Right atrium auricular region (tissue), 2 donors: ENCODE results near the gene CDH3. TPM values are rescaled to one million over a fixed set of nuclear protein-coding genes. Genes with fewer than 3 reads are reported as not detected.

Experiments used
- DNase-seq: peaks from one replicate; pipeline ENCODE4 v3.0.0-alpha.2; 2019; ENCODE audit warnings: low spot score
- H3K27ac ChIP-seq, 2 donors: fragments of 200-600 bp; sonication (generic); 1 replicate in 1 of 2; 2 replicates in 1 of 2; pipeline ENCODE4 v1.5.1; 2016 to 2019
- H3K27me3 ChIP-seq, 2 donors: fragments of 200-600 bp; sonication (generic); one replicate each; pipeline versions ENCODE4 v1.5.1 to v1.6.0; 2017 to 2019
- H3K36me3 ChIP-seq: fragments of 200-600 bp; sonication (generic); one replicate; pipeline ENCODE4 v1.5.1; 2016
- H3K4me1 ChIP-seq, 2 donors: fragments of 200-600 bp; sonication (generic); one replicate each; pipeline versions ENCODE4 v1.5.1 to v1.6.0; 2017 to 2019
- H3K4me3 ChIP-seq, 2 donors: fragments of 200-600 bp; sonication (generic); 1 replicate in 1 of 2; 2 replicates in 1 of 2; pipeline ENCODE4 v1.5.1; 2017 to 2019; ENCODE audit warnings: mild to moderate bottlenecking in 1 of 2, moderate library complexity in 1 of 2
- H3K9me3 ChIP-seq, 2 donors: fragments of 200-600 bp; sonication (generic); one replicate each; pipeline ENCODE4 v1.5.1; 2019
- total RNA-seq, 2 donors: library from RNA; depleted of rRNA; stranded (reverse); fragments of >200 nt; gene quantifications; one replicate each; pipeline ENCODE4 v1.1.0, GENCODE V29; 2016
- TF ChIP-seq, protein P1 (sequence below), 2 donors: fragments of 200-600 bp; sonication (generic); IDR thresholded peaks; one replicate each; pipeline ENCODE4 v1.5.1; 2019; ENCODE audit warnings: antibody characterized with exemption in 2 of 2

CDH3 gene
- total RNA-seq: 1 to 10 TPM; 1.7 to 3.5 TPM

GRCh38 chr16:68644715-68645493, at the start of gene CDH3:
TSS of gene CDH3 (plus strand) at chr16:68645310. CDS start at chr16:68645380, 70 bp downstream.
- TF ChIP-seq, protein P1, sequence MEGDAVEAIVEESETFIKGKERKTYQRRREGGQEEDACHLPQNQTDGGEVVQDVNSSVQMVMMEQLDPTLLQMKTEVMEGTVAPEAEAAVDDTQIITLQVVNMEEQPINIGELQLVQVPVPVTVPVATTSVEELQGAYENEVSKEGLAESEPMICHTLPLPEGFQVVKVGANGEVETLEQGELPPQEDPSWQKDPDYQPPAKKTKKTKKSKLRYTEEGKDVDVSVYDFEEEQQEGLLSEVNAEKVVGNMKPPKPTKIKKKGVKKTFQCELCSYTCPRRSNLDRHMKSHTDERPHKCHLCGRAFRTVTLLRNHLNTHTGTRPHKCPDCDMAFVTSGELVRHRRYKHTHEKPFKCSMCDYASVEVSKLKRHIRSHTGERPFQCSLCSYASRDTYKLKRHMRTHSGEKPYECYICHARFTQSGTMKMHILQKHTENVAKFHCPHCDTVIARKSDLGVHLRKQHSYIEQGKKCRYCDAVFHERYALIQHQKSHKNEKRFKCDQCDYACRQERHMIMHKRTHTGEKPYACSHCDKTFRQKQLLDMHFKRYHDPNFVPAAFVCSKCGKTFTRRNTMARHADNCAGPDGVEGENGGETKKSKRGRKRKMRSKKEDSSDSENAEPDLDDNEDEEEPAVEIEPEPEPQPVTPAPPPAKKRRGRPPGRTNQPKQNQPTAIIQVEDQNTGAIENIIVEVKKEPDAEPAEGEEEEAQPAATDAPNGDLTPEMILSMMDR (IDR thresholded peaks at IDR 0.05): no peak
- Histone ChIP-seq H3K36me3 (no peaks in the 10 kb centered on the region), H3K4me3 (peak within 1 kb of the TSS in 1 of 2 donors; percentile 27), H3K9me3 (no peaks in the 10 kb centered on the region), H3K4me1 (peaks cover 0 to 26% of the 10 kb centered on the region in 2 donors), H3K27me3 (peaks cover 17 to 24% of the 10 kb centered on the region in 2 donors), H3K27ac (no peak within 1 kb of the TSS)
- DNase-seq: no peak

- TF ChIP-seq, protein P1 (IDR thresholded peaks at IDR 0.05): no peak
- H3K27me3 ChIP-seq: no peaks in the 10 kb centered on the region
- no peaks in the 10 kb centered on the region for H3K9me3 ChIP-seq
- no peak for DNase-seq
- H3K36me3 ChIP-seq: no peaks in the 10 kb centered on the region
- no peaks in the 10 kb centered on the region for H3K4me1 ChIP-seq
- H3K27ac ChIP-seq: no peak overlapping the region
- H3K4me3 ChIP-seq: no peak overlapping the region
These were observed 48.8 kb upstream of the CDH3 start for GRCh38 chr16:68596266-68596665.

DNA sequence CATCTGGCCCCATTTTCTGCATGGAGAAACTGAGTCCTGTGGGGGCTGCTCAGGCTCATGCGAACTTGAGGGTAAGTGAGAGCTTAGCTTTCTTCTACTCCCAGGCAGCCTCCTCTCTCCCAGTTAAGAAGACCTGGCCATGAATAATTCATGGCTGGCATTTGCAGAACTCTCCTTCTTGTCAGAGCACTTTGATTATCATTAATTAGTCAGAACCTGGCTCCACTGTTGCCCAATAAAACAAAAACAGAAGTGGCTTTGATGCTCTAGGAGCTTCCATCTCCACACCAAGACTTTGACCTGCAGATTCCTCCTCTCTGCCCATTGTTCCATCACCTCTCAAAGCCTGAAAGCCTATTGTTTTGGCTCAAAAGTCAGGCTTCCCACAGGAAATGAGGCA, 45.5 kb upstream of the CDH3 start:
- Histone ChIP-seq H3K4me1 (no peaks in the 10 kb centered on the region), H3K27me3 (no peaks in the 10 kb centered on the region), H3K4me3 (no peak overlapping the region), H3K9me3 (no peaks in the 10 kb centered on the region), H3K36me3 (no peaks in the 10 kb centered on the region), H3K27ac (no peak overlapping the region)
- no peak for DNase-seq
- TF ChIP-seq, protein P1 (IDR thresholded peaks at IDR 0.05): no peak

- Histone ChIP-seq H3K27ac (no peak overlapping the region), H3K4me3 (no peak overlapping the region), H3K36me3 (no peaks in the 10 kb centered on the region), H3K9me3 (no peaks in the 10 kb centered on the region), H3K4me1 (no peaks in the 10 kb centered on the region), H3K27me3 (no peaks in the 10 kb centered on the region)
- TF ChIP-seq, protein P1 (IDR thresholded peaks at IDR 0.05): no peak
- no peak for DNase-seq
These were observed 39.4 kb upstream of the CDH3 start for GRCh38 chr16:68605746-68606145.

DNA sequence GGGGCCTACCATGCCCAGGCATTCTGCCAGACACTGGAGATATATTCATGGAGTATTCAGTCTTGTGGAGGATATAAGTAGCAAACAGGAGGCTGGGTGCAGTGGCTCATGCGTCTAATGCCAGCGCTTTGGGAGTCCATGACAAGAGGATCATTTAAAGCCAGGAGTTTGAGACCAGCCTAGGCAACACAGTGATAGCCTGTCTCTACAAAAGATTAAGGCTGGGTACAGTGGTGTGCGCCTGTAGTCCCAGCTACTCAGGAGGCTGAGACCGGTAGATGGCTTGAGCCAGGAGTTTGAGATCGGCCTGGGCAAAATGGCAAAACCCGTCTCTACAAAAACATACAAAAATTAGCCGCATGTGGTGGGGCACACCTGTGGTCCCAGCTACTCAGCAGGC, 37.7 kb upstream of the CDH3 start:
- no peaks in the 10 kb centered on the region for H3K4me1 ChIP-seq

More for the DNA sequence above, 37.7 kb upstream of the CDH3 start:
- no peaks in the 10 kb centered on the region for H3K36me3 ChIP-seq
- no peak for DNase-seq
- TF ChIP-seq, protein P1 (IDR thresholded peaks at IDR 0.05): no peak
- H3K27me3 ChIP-seq: no peaks in the 10 kb centered on the region
- no peak overlapping the region for H3K27ac ChIP-seq
- no peak overlapping the region for H3K4me3 ChIP-seq
- no peaks in the 10 kb centered on the region for H3K9me3 ChIP-seq
